Mesenchymal stem cell (in vitro differentiated cells and primary cell): Measurements from ENCODE around the gene PRC1.

Experiments used
- DNase-seq: peaks from one replicate; pipeline ENCODE4 v3.0.0-alpha.2; 2013
- H2AFZ ChIP-seq: one replicate; pipeline ENCODE4 v1.6.1; 2013; ENCODE audit warnings: low read depth, mild to moderate bottlenecking, control low read depth, inconsistent platforms, low read length, moderate library complexity
- H2AK5ac ChIP-seq: 2 replicates; pipeline ENCODE4 v1.6.1; 2013; ENCODE audit warnings: low read length, moderate library complexity, mild to moderate bottlenecking, inconsistent platforms; ENCODE audit not compliant: severe bottlenecking
- H2BK120ac ChIP-seq: one replicate; pipeline ENCODE4 v1.6.1; 2013; ENCODE audit warnings: low read depth, mild to moderate bottlenecking, inconsistent platforms, low read length, moderate library complexity
- H2BK12ac ChIP-seq, 2 experiments: one replicate each; pipeline ENCODE4 v1.6.1; 2013; ENCODE audit warnings: inconsistent platforms in 2 of 2, low read length in 2 of 2, mild to moderate bottlenecking in 2 of 2, moderate library complexity in 2 of 2, control low read depth in 1 of 2
- H2BK15ac ChIP-seq: one replicate; pipeline ENCODE4 v1.6.1; 2013; ENCODE audit warnings: mild to moderate bottlenecking, low read depth, inconsistent platforms; ENCODE audit not compliant: poor library complexity, severe bottlenecking
- H2BK5ac ChIP-seq: 2 replicates; pipeline ENCODE4 v1.6.1; 2013; ENCODE audit warnings: low read depth, mild to moderate bottlenecking, low read length, control low read depth, inconsistent platforms; ENCODE audit not compliant: poor library complexity, severe bottlenecking
- H3K14ac ChIP-seq, 2 experiments: one replicate each; pipeline ENCODE4 v1.6.1; 2013; ENCODE audit warnings: inconsistent platforms in 2 of 2, low read length in 2 of 2, control low read depth in 1 of 2, mild to moderate bottlenecking in 1 of 2, moderate library complexity in 1 of 2
- H3K18ac ChIP-seq, 2 experiments: one replicate each; pipeline ENCODE4 v1.6.1; 2013; ENCODE audit warnings: inconsistent platforms in 2 of 2, low read length in 2 of 2, control low read depth in 1 of 2, low read depth in 1 of 2, mild to moderate bottlenecking in 1 of 2
- H3K23ac ChIP-seq, 2 experiments: one replicate each; pipeline ENCODE4 v1.6.1; 2013; ENCODE audit warnings: inconsistent platforms in 2 of 2, low read length in 2 of 2, mild to moderate bottlenecking in 2 of 2, moderate library complexity in 2 of 2, control low read depth in 1 of 2
- H3K27ac ChIP-seq: 2 replicates; pipeline ENCODE4 v1.5.1; 2013; ENCODE audit warnings: mild to moderate bottlenecking, moderate library complexity, low read length, control low read depth, inconsistent platforms; ENCODE audit not compliant: poor library complexity, severe bottlenecking
- H3K27me3 ChIP-seq, 2 experiments: 2 replicates each; pipeline versions ENCODE4 v1.6.1 to v1.7.0; 2013; ENCODE audit warnings: low read length in 2 of 2, mild to moderate bottlenecking in 2 of 2, moderate library complexity in 2 of 2, control low read depth in 1 of 2, inconsistent platforms in 1 of 2; ENCODE audit not compliant: control insufficient read depth in 1 of 2, insufficient read depth in 1 of 2
- H3K36me3 ChIP-seq, 2 experiments: 2 replicates each; pipeline versions ENCODE4 v1.6.1 to v1.7.0; 2013; ENCODE audit warnings: low read length in 2 of 2, control low read depth in 1 of 2, inconsistent platforms in 1 of 2, low read depth in 1 of 2, mild to moderate bottlenecking in 1 of 2; ENCODE audit not compliant: insufficient read depth in 2 of 2, control insufficient read depth in 1 of 2
- H3K4ac ChIP-seq, 2 experiments: one replicate each; pipeline ENCODE4 v1.6.1; 2013; ENCODE audit warnings: inconsistent platforms in 2 of 2, low read length in 2 of 2, mild to moderate bottlenecking in 2 of 2, moderate library complexity in 2 of 2, control low read depth in 1 of 2, low read depth in 1 of 2
- H3K4me1 ChIP-seq: 2 replicates; pipeline ENCODE4 v1.6.1; 2013; ENCODE audit warnings: low read depth, low read length, control low read depth; ENCODE audit not compliant: control insufficient read depth, insufficient read depth
- H3K4me2 ChIP-seq: 2 replicates; pipeline ENCODE4 v1.6.1; 2013; ENCODE audit warnings: low read length, mild to moderate bottlenecking, inconsistent platforms; ENCODE audit not compliant: poor library complexity, severe bottlenecking
- H3K4me3 ChIP-seq, 2 experiments: 2 replicates each; pipeline versions ENCODE4 v1.5.1 to v1.7.0; 2013; ENCODE audit warnings: low read length in 2 of 2, mild to moderate bottlenecking in 2 of 2, control low read depth in 1 of 2, low read depth in 1 of 2; ENCODE audit not compliant: insufficient read depth in 1 of 2
- H3K79me1 ChIP-seq: replicated peaks from 2 replicates; pipeline ENCODE4 v1.6.1; 2013; ENCODE audit warnings: mild to moderate bottlenecking, control low read depth, low read length, inconsistent platforms; ENCODE audit not compliant: poor library complexity, severe bottlenecking
- H3K9ac ChIP-seq: 2 replicates; pipeline ENCODE4 v1.7.0; 2013; ENCODE audit warnings: mild to moderate bottlenecking, low read length, moderate library complexity
- H3K9me3 ChIP-seq: 2 replicates; pipeline ENCODE4 v1.7.0; 2013; ENCODE audit warnings: mild to moderate bottlenecking, low read length; ENCODE audit not compliant: control insufficient read depth
- H4K8ac ChIP-seq: one replicate; pipeline ENCODE4 v1.6.1; 2013; ENCODE audit warnings: inconsistent platforms, mild to moderate bottlenecking, low read length, moderate library complexity
- H4K91ac ChIP-seq: one replicate; pipeline ENCODE4 v1.6.1; 2013; ENCODE audit warnings: mild to moderate bottlenecking, low read length, inconsistent platforms
- WGBS: methylation state at CpG from one replicate; pipeline ENCODE4 v1.1.7; 2013; ENCODE audit warnings: mixed read lengths; 5-methylcytosine and 5-hydroxymethylcytosine counted together

The PRC1 gene

GRCh38 chr15:90998737-90999136 lies 4.4 kb upstream of the PRC1 start:
- no peak overlapping the region for H3K18ac ChIP-seq
- no peak overlapping the region for H4K91ac ChIP-seq
- H3K36me3 ChIP-seq: peaks cover 31 to 60% of the 10 kb centered on the region in 2 experiments
- DNase-seq: no peak
- no peaks in the 10 kb centered on the region for H3K4me1 ChIP-seq
- WGBS: 90% methylated on average over 8 of the region's 8 CpGs
- no peak overlapping the region for H2BK12ac ChIP-seq
- no peak overlapping the region for H2BK15ac ChIP-seq
- no peak overlapping the region for H2BK120ac ChIP-seq
- no peak overlapping the region for H3K23ac ChIP-seq
- H3K9ac ChIP-seq: no peak overlapping the region
- H3K4me3 ChIP-seq: no peak overlapping the region
- H3K79me1 ChIP-seq: peaks cover 14% of the 10 kb centered on the region
- no peak overlapping the region for H4K8ac ChIP-seq
- no peaks in the 10 kb centered on the region for H3K27me3 ChIP-seq
- no peaks in the 10 kb centered on the region for H3K9me3 ChIP-seq
- no peak overlapping the region for H2AK5ac ChIP-seq
- H3K14ac ChIP-seq: no peak overlapping the region
- no peak overlapping the region for H2BK5ac ChIP-seq
- no peak overlapping the region for H3K4me2 ChIP-seq
- no peak overlapping the region for H3K4ac ChIP-seq
- no peak overlapping the region for H2AFZ ChIP-seq
- no peak overlapping the region for H3K27ac ChIP-seq

GRCh38 chr15:90994059-90994416 lies 297 bp downstream of the PRC1 start:
- no peak overlapping the region for H2AK5ac ChIP-seq
- under 1% methylated on average over 27 of the region's 50 CpGs for WGBS
- peak overlapping the region; percentile 66 for H4K8ac ChIP-seq
- peak overlapping the region; percentile 61 to 82 for H3K18ac ChIP-seq
- H2BK12ac ChIP-seq: peak overlapping the region in 1 of 2 experiments; percentile 86
- DNase-seq: no peak
- H3K36me3 ChIP-seq: peaks cover 9 to 19% of the 10 kb centered on the region in 2 experiments
- H2BK15ac ChIP-seq: no peak overlapping the region
- H3K4me3 ChIP-seq: peak overlapping the region; percentile 98 to 100
- peak overlapping the region; percentile 53 to 58 for H3K4ac ChIP-seq
- peak overlapping the region in 1 of 2 experiments; percentile 75 for H3K23ac ChIP-seq
- H2BK120ac ChIP-seq: peak overlapping the region; percentile 55
- peak overlapping the region; percentile 60 for H2AFZ ChIP-seq
- peak overlapping the region; percentile 61 to 77 for H3K14ac ChIP-seq
- H3K27ac ChIP-seq: no peak overlapping the region
- H3K4me1 ChIP-seq: no peaks in the 10 kb centered on the region
- H3K9me3 ChIP-seq: no peaks in the 10 kb centered on the region
- no peak overlapping the region for H2BK5ac ChIP-seq
- peak overlapping the region; percentile 83 for H3K4me2 ChIP-seq
- H4K91ac ChIP-seq: peak overlapping the region; percentile 80
- H3K27me3 ChIP-seq: no peaks in the 10 kb centered on the region
- peaks cover 4% of the 10 kb centered on the region for H3K79me1 ChIP-seq
- peak overlapping the region; percentile 96 for H3K9ac ChIP-seq

GRCh38 chr15:90991587-90992285 lies 2.6 kb downstream of the PRC1 start:
- Histone ChIP-seq H2BK5ac (no peak overlapping the region), H3K4ac (no peak overlapping the region), H3K9me3 (no peaks in the 10 kb centered on the region), H3K36me3 (peaks cover 0 to 4% of the 10 kb centered on the region in 2 experiments), H4K91ac (no peak overlapping the region), H3K79me1 (peaks cover 2% of the 10 kb centered on the region), H2AFZ (no peak overlapping the region), H2BK15ac (no peak overlapping the region), H3K27ac (no peak overlapping the region), H3K4me3 (no peak overlapping the region), H3K27me3 (no peaks in the 10 kb centered on the region), H3K18ac (no peak overlapping the region), H2BK12ac (no peak overlapping the region), H2BK120ac (no peak overlapping the region), H3K4me2 (no peak overlapping the region), H3K14ac (no peak overlapping the region), H3K4me1 (no peaks in the 10 kb centered on the region), H3K23ac (no peak overlapping the region), H2AK5ac (no peak overlapping the region), H3K9ac (no peak overlapping the region), H4K8ac (peak overlapping the region; percentile 75)
- DNase-seq: no peak
- WGBS: 96% methylated on average over 6 of the region's 6 CpGs

- H2BK5ac ChIP-seq: no peak overlapping the region
- H3K27ac ChIP-seq: no peak overlapping the region
- WGBS: 99% methylated on average over 3 of the region's 4 CpGs
- H3K79me1 ChIP-seq: peaks cover 2% of the 10 kb centered on the region
- H4K91ac ChIP-seq: no peak overlapping the region
- H2BK120ac ChIP-seq: no peak overlapping the region
- H2BK12ac ChIP-seq: no peak overlapping the region
- DNase-seq: no peak
- H3K9me3 ChIP-seq: no peaks in the 10 kb centered on the region
- no peaks in the 10 kb centered on the region for H3K27me3 ChIP-seq
- H2BK15ac ChIP-seq: no peak overlapping the region
- no peak overlapping the region for H3K18ac ChIP-seq
- peaks cover 0 to 4% of the 10 kb centered on the region in 2 experiments for H3K36me3 ChIP-seq
- H4K8ac ChIP-seq: no peak overlapping the region
- H3K4ac ChIP-seq: no peak overlapping the region
- no peak overlapping the region for H3K4me2 ChIP-seq
- H3K23ac ChIP-seq: no peak overlapping the region
- no peak overlapping the region for H2AK5ac ChIP-seq
- no peak overlapping the region for H3K9ac ChIP-seq
- H3K14ac ChIP-seq: no peak overlapping the region
- peaks cover 2% of the 10 kb centered on the region for H3K4me1 ChIP-seq
- H2AFZ ChIP-seq: no peak overlapping the region
- H3K4me3 ChIP-seq: no peak overlapping the region
Measured at GRCh38 chr15:90990446-90990845, 3.9 kb downstream of the PRC1 start.
